Calu3 (cell line): ENCODE measurements around the gene CCNK. TPM values are rescaled to one million over a fixed set of nuclear protein-coding genes. Genes with fewer than 3 reads are reported as not detected.

Experiments
- BruUV-seq: library from RNA; stranded (reverse); fragments of 400-500 nt; replicated peaks from 2 replicates; lab custom pipeline; 2021; lab: Mats Ljungman, UMichigan
- CTCF ChIA-PET: fragments of 300-600 bp; sonication (Branson Sonifier 250); formaldehyde crosslinking; loops from one replicate; lab custom pipeline; 2022; ENCODE audit warnings: antibody characterized with exemption; lab: Charles Lee
- DNase-seq: peaks from one replicate; pipeline ENCODE4 v3.0.0; 2022
- H3K27ac Mint-ChIP-seq: one replicate; pipeline ENCODE4 v1.8.0; 2022; ENCODE audit warnings: mixed read lengths; ENCODE audit not compliant: unreplicated experiment
- H3K27me3 Mint-ChIP-seq: one replicate; pipeline ENCODE4 v1.8.0; 2022; ENCODE audit warnings: mixed read lengths; ENCODE audit not compliant: unreplicated experiment
- H3K36me3 Mint-ChIP-seq: one replicate; pipeline ENCODE4 v1.8.0; 2022; ENCODE audit warnings: mild to moderate bottlenecking, moderate library complexity, mixed read lengths; ENCODE audit not compliant: insufficient read depth, unreplicated experiment
- H3K4me1 Mint-ChIP-seq: one replicate; pipeline ENCODE4 v1.8.0; 2022; ENCODE audit warnings: mild to moderate bottlenecking, low read depth, mixed read lengths; ENCODE audit not compliant: unreplicated experiment
- H3K4me3 Mint-ChIP-seq: one replicate; pipeline ENCODE4 v1.8.0; 2022; ENCODE audit warnings: mild to moderate bottlenecking, low read depth, moderate library complexity, mixed read lengths; ENCODE audit not compliant: unreplicated experiment
- H3K9me3 Mint-ChIP-seq: one replicate; pipeline ENCODE4 v1.8.0; 2022; ENCODE audit warnings: low read depth, mixed read lengths; ENCODE audit not compliant: unreplicated experiment
- CTCF ChIP-seq: fragments of 200-600 bp; IDR thresholded peaks from one replicate; pipeline ENCODE4 v1.8.0; 2022; ENCODE audit warnings: antibody characterized with exemption; ENCODE audit not compliant: unreplicated experiment
- intact Hi-C: fragments of 100-400 bp; cut with micrococcal nuclease; formaldehyde crosslinking; loops from one replicate; pipeline ENCODE4 v1.10.0; 2022; ENCODE audit not compliant: unreplicated experiment
- total RNA-seq: library from RNA; stranded (reverse); gene quantifications from 2 replicates; pipeline ENCODE4 v1.2.3, GENCODE V29; 2022

Gene CCNK
- total RNA-seq, 1 experiment from 2014 or later = 71.5 TPM

- CTCF ChIA-PET = no interaction called here
- Mint-ChIP-seq H3K4me1 (no peaks in the 10 kb centered on the region), H3K9me3 (no peaks in the 10 kb centered on the region), H3K36me3 (peaks cover 41% of the 10 kb centered on the region), H3K27me3 (no peaks in the 10 kb centered on the region), H3K4me3 (no peak overlapping the region), H3K27ac (no peak overlapping the region)
- no TSS peak for BruUV-seq
- intact Hi-C loops = no loop called here
- TF ChIP-seq CTCF = no peak
- DNase-seq = no peak
Observed at GRCh38 chr14:99497341-99497740, 16.1 kb downstream of the CCNK start.

GRCh38 chr14:99497894-99498293 lies 16.7 kb downstream of the CCNK start:
- no TSS peak for BruUV-seq
- TF ChIP-seq CTCF = no peak
- Mint-ChIP-seq H3K4me1 (no peaks in the 10 kb centered on the region), H3K36me3 (peaks cover 46% of the 10 kb centered on the region), H3K4me3 (no peak overlapping the region), H3K27ac (no peak overlapping the region), H3K9me3 (no peaks in the 10 kb centered on the region), H3K27me3 (no peaks in the 10 kb centered on the region)
- CTCF ChIA-PET = interaction anchor here (1.2 kb wide), 1 partner anchor 11 kb away, joined by 3 read pairs; no protein-coding TSS in a partner anchor
- DNase-seq = no peak
- intact Hi-C loops = no loop called here

GRCh38 chr14:99502989-99503421 lies 21.8 kb downstream of the CCNK start:
- BruUV-seq = no TSS peak
- TF ChIP-seq CTCF = no peak
- no peak overlapping the region for H3K27ac Mint-ChIP-seq
- H3K27me3 Mint-ChIP-seq = no peaks in the 10 kb centered on the region
- intact Hi-C loops = no loop called here
- no peaks in the 10 kb centered on the region for H3K9me3 Mint-ChIP-seq
- peaks cover 55% of the 10 kb centered on the region for H3K36me3 Mint-ChIP-seq
- DNase-seq = no peak
- CTCF ChIA-PET = no interaction called here
- H3K4me3 Mint-ChIP-seq = no peak overlapping the region
- H3K4me1 Mint-ChIP-seq = no peaks in the 10 kb centered on the region

- no peak for DNase-seq
- Mint-ChIP-seq H3K9me3 (no peaks in the 10 kb centered on the region), H3K4me3 (no peak overlapping the region), H3K27ac (no peak overlapping the region), H3K27me3 (no peaks in the 10 kb centered on the region), H3K4me1 (no peaks in the 10 kb centered on the region), H3K36me3 (peaks cover 52% of the 10 kb centered on the region)
- BruUV-seq = no TSS peak
- intact Hi-C loops = no loop called here
- no peak for TF ChIP-seq CTCF
- CTCF ChIA-PET = interaction anchor here (0.6 kb wide), 1 partner anchor 76 kb away, joined by 3 read pairs; no protein-coding TSS in a partner anchor
Observed at GRCh38 chr14:99503848-99504453, 22.7 kb downstream of the CCNK start.
